GM19467 (cell line): ENCODE data around the gene CDK5.
"Not testable (repeated sequence)": the region's sequence is repeated elsewhere in the genome, so short reads cannot be mapped to it uniquely, and the experiment has no call there.

Source experiments
- ATAC-seq: cut with Tn5 transposase; IDR thresholded peaks from one replicate; pipeline ENCODE4 v1.9.1; 2021; ENCODE audit warnings: mild to moderate bottlenecking, moderate library complexity; ENCODE audit not compliant: unreplicated experiment

The CDK5 gene

DNA sequence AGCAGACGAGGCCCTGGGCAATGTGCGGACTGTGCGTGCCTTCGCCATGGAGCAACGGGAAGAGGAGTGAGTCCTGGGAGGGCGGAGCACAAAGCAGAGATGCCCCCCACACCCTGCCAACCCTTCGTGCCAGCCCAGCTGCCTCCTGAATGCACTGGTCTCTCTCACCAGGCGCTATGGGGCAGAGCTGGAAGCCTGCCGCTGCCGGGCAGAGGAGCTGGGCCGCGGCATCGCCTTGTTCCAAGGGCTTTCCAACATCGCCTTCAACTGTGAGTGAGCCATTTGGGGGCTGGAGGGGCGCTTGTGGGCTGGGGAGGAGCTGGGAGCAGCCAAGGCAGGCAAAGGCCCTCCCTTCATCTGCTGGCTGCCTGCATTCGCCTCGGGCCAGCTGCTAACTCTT is 21.8 kb downstream of the CDK5 start:
- no peak for ATAC-seq

DNA sequence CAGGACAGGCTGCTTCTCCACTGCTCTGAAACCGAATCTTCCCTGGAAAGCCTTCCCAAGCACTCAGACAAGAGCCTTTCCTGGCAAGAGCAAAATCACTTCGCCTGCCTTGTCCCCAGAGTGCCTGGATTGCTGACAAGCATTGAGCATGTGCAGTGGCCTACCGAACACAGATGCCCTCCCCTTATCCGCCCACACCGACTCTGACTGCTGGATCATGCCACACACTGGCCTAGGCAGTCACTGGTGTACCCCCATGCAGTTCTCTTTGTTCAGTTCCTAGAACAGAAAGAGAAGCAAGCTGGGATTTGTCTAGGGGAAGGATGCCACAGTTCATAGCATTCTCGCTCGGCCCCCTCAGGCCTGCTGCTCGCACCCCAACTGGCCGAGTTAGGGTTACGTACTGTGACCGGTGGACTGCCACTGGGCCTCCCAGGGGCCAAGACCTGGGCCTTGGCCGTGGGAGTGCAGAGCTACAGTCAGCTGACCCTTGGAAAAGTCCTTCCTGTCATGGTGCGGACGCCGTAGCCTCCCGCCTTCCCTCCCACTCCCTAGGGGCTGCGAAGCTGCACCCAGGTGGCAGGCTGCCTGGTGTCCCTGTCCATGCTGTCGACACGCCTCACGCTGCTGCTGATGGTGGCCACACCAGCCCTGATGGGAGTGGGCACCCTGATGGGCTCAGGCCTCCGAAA is 22.5 kb downstream of the CDK5 start:
- ATAC-seq = no peak

DNA sequence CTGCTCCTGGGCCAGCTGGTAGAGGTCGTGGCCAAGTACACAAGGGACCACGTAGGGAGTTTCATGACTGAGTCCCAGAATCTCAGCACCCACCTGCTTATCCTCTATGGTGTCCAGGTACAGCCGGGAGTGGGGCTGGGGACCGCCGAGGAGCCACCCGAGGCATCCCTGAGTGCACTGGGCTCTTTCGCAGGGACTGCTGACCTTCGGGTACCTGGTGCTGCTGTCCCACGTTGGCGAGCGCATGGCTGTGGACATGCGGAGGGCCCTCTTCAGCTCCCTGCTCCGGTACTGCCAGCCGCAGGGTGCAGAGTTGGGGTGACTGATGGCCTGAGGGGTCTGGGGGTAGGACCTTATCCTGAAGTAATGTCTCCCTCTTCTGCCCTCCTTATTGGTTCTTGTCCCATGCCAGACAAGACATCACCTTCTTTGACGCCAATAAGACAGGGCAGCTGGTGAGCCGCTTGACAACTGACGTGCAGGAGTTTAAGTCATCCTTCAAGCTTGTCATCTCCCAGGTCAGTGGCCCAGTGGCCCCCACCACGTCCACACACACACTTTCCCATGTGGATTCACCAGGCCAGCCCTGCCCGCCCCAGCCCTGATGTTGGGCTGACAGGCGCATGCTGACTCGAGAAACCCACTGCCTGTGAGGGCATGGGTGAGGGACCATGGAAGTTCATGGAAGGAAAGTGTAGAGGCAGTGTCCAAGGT is 23.2 kb downstream of the CDK5 start:
- no peak for ATAC-seq

DNA sequence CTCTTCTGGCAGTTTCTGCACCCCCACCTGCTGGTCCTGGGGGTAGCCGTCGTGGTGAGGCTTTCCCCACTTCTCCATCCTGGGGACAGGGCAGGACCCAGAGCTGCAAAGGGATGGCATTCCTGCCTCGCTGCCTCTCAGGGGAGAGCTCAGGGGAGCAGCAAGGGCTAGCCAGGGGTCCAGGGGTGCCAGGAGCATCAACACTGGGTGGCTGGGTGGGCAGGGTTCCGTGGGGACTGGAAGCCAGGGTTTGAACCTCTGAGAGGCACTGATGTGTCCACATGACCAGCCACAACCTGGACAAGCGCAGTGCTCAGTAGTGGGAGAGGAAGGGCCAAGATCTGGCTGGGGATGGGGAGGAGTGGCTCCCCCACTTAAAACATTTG is 23.8 kb downstream of the CDK5 start:
- no peak for ATAC-seq

DNA sequence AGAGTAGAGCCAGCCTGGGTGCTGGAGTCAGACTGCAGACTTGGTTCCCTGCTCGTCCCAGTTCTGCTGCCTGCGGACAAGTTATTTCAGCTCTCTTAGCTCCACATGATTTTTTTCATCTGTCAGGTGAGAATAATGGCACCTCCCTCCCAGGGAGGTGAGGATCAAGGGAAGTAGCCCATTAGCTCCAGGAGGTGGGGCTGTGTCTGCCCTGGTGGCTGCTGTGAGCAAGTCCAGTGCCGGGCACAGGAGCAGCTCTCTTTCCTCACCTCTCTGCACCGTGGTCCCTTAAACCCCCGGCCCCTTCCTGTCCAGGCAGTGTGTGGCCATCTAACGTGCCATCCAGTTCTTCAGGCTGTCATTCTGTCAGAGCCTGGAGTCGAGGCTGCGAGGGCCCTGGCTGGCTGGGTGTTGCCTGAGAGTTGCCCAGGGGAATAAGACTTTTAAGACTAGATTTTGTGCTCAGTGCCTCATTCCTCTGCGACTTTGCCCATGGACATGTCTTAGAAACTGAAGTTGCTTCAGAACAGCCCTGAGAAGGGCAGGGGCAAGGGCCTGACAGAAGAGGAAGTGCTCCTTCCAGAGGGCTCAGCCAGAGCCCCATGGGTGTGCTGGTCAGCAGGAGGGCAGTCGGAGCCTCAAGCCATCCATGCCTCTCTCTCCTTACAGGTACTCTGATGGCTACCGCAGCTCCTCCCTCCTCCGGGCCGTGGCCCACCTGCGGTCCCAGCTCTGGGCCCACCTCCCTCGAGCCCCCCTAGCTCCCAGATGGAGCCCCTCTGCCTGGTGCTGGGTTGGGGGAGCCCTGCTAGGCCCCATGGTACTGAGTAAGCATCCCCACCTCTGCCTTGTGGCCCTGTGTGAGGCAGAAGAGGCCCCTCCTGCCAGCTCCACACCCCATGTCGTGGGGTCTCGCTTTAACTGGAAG is 24.5 kb downstream of the CDK5 start:
- no peak for ATAC-seq

DNA sequence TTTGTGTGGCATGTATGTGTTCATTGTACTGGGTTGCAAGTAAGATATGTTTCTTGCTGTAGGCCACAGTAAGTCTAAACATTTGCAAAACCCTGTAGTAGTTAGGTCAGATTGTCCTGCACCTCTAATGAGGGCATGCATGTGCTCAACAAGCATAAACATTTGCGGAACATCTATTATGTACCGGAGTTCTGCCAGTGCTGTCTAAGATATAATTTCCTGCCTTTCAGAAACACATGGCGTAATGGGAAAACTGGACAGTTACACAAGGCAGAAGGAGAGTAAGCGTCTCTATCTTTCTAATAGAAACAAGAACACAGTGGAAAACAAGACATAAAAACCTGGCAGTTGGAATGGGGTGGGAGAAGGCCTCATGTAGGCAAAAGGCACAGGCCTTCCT is 26.7 kb downstream of the CDK5 start:
- no peak for ATAC-seq

DNA sequence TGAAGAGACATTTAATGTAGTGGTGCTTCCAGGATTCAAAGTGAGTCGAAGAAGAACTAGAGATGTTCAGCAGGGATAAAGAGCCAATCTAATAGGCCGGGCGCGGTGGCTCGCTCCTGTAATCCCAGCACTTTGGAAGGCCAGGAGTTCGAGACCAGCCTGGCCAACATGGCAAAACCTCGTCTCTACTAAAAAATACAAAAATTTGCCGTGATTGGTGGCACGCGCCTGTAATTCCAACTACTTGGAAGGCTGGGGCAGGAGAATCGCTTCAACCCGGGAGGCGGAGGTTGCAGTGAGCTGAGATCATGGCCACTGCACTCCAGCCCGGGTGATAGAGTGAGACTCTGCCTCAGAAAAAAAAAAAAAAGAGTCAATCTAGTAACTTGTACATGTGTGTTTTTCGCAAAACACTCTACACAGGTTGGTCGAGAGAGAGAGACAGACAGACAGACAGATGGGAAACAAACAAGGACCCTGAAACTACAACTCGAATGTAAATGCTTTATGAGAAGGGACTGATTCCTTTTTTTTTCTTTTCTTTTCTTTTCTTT is 28.7 kb downstream of the CDK5 start:
- ATAC-seq = no peak

DNA sequence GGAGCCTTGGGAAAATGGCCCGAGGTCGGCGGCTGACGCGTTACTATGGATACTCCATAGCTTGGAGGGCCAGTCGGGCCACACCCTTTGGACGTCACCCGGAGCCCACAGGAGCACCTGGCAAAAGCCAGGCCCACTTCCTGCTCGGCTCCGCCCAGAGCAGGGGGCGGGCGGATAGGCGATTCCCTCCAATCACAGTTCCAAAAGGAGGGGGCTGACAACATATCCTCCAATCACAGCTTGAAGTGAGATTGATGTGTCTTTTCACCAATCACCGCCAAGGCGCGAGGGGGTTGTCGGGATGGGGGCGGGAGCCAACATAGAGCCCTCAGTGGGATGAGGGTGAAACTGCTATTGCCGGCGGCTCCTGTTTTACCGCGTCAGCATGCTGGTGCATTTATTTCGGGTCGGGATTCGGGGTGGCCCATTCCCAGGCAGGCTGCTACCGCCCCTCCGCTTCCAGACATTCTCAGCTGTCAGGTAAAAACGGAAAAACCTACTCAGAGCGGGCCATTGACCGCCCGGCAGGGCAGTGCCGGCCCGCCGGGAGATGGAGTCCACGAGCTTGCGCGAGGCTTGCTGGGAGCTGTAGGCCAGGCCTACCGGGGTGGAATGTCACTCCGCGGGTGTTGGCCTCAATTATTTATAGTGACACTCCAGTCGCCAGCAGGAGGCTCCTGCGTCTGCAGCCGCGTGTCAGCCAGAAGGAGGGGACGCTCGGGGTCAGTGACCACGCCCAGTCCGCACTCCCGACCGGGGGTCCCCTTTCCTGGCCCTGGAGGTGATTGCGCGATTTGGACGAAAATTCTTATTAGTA is 29.4 kb downstream of the CDK5 start, which contains the start of gene ABCB8:
ABCB8 (plus strand) TSS at position 320 of the 817 bp plus-strand sequence; CDS start at position 386, 66 bp downstream.
- ATAC-seq = peak; percentile 98

DNA sequence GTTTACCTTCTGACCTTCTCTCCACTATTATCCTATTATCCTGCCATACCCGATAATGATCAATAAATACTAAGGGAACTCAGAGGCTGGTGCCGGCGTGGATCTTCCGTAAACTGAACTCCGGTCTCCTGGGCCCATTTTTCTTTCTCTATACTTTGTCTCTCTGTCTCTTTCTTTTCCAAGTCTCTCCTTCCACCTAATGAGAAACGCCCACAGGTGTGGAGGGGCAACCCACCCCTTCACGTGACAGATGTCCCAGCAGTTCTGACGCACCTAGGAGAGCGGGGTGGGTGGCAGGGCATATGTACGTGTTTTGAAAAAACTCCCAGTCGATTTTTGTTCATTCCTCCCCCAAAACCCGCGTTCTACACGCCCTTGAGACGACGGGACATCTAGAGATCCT is 30.0 kb downstream of the CDK5 start:
- ATAC-seq = peak; percentile 1

DNA sequence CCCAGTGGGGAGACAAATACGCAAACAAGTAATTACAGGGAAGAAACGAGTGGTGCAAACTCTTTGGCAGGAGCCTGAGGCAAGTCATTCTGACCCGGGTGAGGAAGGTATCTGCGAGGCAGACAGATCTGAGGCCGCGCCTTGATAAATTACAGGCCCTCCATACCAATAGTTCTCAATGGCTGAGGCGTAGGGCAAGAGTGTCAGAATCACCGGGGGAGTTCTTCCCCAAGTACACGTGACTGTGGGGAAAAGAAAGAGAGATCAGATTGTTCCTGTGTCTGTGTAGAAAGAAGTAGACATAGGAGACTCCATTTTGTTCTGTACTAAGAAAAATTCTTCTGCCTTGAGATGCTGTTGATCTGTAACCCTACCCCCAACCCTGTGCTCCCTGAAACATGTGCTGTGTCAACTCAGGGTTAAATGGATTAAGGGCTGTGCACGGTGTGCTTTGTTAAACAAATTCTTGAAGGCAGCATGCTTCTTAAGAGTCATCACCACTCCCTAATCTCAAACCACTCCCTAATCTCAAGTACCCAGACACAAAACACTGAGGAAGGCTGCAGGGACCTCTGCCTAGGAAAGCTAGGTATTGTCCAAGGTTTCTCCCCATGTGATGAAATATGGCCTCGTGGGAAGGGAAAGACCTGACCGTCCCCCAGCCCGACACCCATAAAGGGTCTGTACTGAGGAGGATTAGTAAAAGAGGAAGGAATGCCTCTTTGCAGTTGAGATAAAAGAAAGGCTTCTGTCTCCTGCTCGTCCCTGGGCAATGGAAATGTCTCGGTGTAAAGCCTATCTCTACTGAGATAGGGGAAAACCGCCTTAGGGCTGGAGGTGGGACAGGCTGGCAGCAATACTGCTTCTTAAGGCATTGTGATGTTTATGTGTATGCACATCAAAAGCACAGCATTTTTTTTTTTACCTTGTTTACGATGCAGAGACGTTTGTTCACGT is 30.6 kb downstream of the CDK5 start:
- ATAC-seq = not testable (repeated sequence)

DNA sequence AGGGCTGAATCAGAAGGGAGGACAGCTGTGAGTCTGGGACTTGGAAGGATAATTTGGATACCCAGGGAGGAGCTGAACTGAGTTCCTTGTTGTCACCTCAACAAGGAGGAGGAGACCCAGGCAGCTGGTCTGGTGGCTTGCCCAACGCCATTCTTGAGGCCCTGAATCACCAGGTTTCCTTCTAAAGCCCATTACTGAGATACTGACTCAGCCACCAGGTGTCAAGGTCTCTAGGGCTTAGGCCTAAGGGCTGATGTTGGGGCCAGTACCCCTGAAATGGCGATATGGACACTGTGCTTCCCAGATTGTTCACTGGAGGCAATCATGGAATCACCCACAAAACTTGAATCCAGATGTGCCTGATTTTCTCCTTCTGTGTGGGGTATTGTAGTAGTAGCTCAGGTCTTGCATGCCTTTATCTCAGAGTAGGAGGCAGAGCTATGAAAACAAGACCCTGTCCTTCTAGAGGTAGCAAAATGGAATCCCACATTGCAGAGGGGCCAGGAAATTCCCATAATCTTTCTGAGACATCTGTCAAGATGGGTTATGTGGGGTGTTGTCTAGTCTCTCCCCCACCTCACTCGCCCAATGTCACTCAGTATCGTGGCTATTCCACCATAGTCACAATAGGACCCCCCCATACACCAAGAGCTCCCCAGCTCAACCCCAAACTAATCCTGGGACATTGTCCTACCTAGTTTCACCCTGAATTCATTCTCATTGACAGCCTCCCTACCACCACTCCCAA is 31.6 kb downstream of the CDK5 start:
- no peak for ATAC-seq

DNA sequence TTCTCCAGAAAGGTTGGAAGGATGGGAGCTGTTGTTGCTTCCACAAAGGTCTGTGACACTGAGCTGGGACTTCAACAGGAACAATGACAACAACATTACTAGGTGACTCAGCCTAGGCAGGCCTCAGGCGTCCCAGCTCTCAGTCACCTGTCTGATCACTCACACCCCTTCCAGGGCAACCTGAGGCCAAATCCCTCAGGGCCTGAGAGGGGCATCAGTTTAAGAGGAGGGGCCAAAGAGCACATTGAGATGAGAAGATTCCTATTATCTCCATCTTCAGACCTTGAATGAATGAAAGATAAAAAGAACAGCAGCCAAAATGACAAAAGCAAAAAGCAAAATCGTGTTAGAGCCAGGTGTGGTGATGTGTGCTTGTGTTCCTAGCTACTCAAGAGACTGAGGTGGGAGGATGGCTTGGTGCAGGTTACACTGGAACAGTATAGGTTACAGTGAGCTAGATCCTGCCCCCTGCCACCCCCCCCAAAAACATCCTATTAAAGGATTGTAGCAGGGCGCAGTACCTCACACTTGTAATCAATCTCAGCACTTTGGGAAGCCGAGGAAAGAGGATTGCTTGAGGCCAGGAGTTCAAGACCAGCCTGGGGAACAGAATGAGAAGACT is 33.2 kb downstream of the CDK5 start, which contains the start of gene ATG9B:
ATG9B (minus strand) TSS at position 60 of the 622 bp plus-strand sequence. CDS start 71 bp downstream, outside the sequence.
- ATAC-seq = no peak

DNA sequence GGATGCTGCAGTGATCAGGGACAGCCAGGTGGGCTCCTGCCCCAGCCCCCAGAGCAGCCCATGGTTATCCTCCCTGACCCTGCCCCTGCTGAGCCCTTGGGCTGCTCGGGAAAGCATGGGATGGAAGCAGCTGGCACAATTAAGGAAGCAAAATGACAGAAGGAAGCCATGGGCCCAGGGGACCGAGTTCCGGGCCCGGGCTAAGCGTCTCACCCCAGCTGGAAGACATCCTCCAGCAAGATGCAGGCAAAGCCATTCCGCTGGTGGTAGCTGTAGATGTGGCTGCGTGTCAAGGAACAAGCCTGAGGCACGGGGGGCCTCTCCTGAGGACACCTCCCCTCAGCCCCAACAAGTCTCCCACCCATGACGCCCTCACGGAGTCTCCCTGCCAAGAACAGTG is 34.5 kb downstream of the CDK5 start:
- no peak for ATAC-seq

DNA sequence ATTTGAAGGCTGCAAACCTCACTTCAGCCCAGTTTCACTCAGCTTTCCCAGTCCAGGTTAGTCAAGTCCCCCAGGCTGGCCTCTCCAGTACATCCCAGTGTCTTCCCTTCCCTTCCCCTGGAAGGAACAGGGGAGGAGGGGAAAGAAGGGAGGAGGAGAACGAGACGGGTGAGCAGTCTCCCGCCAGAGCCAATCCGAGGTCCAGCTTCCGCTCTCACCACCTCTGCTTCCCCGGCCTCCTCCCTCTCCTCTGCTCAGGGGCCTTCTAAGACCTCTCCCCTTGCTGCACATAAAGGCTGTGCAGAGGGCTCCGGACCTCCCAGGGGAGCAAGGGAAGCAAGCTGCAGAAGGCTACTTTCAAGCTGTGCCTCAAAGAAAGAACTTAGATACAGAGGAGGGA is 37.5 kb downstream of the CDK5 start:
- no peak for ATAC-seq

DNA sequence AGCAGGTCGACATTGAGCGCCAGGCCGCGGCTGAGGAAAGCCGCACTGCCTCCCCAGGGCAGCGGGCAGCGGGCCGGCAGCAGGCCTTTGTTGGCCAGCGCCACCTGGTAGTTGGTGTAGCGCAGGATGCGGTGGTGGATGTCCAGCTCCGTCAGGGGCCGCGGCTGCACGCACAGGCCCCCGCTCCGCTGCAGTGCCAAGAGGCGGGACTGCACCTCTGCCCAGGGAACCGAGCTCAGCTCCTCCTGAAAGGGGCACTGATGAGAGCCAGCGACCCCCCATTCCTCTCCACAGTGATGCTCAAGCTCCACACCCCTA is 38.6 kb downstream of the CDK5 start:
- no peak for ATAC-seq

DNA sequence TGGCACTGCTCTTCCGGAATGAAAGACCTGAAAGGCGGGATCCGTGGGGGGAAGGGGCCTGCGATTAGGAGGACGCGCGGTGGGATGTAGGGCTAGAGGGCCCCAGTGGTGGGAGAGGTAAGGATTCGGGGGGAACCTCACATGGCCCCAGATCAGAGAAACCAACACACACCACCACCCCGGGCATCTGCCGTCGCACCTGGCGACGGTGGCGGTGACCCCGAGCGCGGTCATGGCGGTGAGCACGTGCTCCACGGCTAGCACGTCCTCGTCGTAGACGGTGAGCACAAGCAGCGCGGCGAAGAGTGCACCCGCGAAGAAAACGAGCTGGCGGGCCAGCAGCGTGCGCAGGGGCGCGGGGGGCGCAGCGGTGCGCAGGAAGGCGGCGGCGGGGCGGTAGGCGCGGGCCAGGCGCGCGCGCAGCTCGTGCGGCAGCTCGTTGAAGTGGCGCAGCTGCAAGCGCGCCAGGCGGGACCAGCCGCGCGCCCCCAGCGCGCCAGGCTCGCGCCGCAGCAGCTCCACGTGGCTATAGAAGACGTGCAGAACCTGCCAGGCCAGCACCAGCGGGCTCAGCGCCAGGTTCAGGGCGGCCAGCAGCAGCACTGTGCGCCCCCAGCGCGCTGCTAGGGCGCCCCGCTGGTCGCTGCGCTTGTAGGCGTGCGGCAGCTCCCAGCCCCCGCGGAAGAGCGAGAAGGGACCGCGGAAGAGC is 39.1 kb downstream of the CDK5 start:
- no peak for ATAC-seq

DNA sequence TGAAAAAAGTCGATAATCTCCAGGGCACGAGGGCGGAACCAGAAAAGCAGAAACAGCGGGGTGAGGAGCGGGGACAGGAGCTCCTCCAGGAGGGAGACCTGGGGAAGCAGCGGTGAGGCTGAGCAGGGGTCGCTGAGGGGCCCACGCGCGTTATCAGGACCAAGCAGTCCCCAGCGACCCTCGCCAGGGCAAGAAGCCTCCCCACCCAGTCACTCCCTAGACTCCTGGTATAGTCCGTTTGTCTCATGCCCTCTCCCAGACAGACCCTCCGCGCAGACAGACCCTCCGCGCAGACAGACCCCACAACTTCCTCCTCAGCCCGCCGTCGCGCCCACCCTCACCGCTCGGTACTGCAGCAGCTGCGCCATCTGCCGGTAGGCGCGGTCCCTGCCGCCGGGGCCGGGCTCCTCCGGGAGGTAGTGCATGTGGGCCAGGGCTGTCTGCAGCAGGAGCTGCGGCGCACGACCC is 39.7 kb downstream of the CDK5 start:
- ATAC-seq = no peak
